NCI-H1694 treated with DMSO at 0.1 percent for 48 hours (cell line): ENCODE measurements around the gene GNA14.
"Not testable (repeated sequence)": the region's sequence is repeated elsewhere in the genome, so short reads cannot be mapped to it uniquely, and the experiment has no call there.

Experiments
- DNase-seq: peaks from one replicate; lab custom pipeline; 2025; lab: John Stamatoyannopoulos, UW

Gene GNA14

DNA sequence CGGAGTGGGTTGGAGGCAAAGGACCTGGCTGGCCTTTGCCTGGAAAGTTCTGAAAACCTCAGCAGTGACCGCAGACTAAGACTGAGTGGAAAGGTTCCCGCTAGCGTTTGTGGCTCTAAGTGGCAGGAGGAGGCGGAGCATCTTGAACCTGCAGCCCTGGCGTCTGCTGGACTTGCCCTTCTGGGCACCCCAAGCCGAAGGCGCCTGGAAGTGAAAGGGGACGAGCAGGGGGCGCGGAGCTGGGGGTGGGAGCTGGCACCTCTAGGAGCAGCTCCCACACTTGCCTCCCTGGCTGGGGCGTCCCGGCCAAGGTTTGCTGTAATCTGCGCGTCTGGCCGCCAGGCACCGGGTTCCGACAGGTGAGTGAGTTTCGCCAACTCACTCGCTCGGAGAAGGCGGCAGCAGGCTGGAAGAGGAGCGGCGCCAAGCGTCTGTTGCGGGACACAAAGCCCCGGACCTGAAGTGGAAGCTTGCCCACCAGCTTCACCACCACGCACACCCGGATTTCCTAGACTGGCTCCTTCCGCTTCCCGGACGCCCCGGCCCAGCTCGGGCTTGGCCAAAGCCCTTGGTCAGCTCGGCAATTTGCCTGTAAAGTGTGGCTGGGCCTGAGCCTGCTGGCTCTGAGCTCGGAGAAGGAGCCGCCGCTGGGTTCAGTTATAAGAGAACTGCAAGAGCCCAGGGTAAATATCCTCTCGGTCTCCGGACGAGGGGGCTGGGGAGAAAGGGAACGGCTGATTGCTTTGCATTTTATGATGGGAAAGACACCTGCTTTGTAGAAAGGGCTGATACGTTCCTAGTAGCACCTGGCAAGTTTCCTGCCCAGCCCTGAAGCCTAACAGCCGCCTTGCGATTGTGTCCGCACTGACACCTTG is at the start of gene GNA14:
TSS of gene GNA14 (minus strand) at position 89 of the 875 bp plus-strand sequence. CDS start 529 bp downstream, outside the sequence.
- DNase-seq = no peak

DNA sequence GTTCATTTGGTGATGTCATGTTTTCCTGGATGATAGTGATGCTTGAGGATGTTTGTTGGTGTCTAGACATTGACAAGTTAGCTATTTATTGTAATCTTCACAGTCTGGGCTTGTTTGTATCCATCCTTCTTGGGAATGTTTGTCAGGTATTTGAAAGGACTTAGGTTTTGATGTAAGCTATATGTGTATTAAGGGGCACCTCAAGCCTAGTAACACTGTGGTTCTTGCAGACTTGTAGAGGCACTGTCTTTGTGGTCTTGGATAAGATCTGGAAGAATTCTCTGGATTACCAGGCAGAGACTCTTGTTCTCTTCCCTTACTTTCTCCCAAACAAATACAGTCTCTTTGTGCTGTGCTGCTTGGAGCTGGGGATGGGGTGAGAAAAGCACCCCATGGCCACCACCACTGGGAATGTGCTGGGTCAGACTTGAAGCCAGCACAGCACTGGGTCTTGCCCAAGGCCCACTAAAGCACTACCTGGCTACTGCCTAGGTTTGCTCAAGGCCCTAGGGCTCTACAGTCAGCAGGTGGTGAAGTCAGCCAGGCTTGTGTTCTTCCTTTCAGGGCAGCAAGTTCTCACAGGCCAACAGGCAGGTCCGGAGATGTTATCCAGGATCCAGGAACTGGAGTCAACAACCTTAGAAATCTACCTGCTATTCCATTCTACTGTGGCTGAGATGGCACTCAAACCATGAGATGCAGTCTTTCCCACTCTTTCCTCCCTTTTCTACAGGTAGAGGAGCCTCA is 49.3 kb upstream of the GNA14 start:
- no peak for DNase-seq

- not testable (repeated sequence) for DNase-seq
These were observed 42.6 kb upstream of the GNA14 start for GRCh38 chr9:77690723-77691122.

DNA sequence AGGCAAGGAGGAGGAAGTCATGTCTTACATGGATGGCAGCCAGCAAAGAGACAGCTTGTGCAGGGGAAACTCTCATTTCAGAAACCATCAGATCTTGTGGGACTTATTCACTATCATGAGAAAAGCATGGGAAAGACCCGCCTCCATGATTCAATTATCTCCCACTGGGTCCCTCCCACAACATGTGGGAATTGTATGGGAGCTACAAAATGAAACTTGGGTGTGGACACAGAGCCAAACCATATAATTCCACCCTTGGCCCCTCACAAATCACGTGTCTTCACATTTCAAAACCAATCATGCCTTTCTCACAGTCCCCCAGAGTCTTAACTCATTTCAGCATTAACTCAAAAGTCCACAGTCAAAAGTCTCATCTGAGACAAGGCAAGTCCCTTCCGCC is 42.0 kb upstream of the GNA14 start:
- not testable (repeated sequence) for DNase-seq

DNA sequence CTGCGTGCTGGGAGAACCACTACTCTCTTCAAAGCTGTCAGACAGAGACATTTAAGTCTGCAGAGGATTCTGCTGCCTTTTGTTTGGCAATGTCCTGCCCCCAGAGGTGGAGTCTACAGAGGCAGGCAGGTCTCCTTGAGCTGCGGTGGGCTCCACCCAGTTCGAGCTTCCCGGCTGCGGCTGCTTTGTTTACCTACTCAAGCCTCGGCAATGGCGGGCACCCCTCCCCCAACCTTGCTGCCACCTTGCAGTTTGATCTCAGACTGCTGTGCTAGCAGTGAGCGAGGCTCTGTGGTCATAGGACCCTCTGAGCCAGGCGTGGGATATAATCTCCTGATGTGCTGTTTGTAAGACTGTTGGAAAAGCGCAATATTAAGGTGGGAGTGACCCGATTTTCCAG is 39.6 kb upstream of the GNA14 start:
- DNase-seq = not testable (repeated sequence)

DNA sequence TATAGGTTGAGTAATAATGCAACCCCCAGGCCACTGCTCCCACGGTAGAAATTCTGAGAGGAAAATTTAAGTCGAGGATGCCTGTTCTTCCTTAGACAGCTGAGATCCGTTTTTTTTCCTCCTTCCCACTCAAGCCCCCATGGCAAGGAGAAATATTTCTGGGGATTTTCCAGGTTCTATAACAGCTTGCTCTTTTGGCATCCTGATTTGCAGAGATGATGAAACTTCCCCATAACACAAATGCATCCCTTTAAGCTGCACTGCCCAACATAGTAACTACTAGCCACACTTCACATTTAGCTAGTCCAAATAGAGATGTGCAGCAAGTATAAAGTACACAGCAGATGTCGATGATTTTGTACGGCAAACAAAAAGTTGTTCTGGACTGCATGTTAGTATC is 32.5 kb upstream of the GNA14 start:
- DNase-seq = no peak

- DNase-seq = no peak
These were observed 31.7 kb upstream of the GNA14 start for GRCh38 chr9:77679661-77680368.

DNA sequence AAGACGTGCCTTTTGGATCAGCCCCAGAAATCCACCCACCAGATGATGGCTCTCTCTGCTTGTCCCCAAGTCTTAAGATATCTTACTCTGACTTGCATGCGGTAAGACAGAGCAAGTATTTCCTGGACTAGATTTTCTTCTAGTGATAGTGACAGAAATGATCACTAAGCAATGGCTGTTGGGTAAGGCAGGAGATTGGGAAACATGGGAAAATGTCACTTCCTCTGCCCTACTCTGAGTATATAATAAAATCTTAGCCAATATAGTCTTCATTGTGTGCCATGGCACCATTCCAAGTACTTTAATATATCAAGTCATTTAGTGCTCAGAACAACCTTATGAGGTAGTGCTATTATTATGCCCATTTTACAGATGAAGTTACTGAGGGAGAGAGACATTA is 31.0 kb upstream of the GNA14 start:
- DNase-seq = no peak

- no peak for DNase-seq
These were observed 29.9 kb upstream of the GNA14 start for GRCh38 chr9:77677957-77678535.

DNA sequence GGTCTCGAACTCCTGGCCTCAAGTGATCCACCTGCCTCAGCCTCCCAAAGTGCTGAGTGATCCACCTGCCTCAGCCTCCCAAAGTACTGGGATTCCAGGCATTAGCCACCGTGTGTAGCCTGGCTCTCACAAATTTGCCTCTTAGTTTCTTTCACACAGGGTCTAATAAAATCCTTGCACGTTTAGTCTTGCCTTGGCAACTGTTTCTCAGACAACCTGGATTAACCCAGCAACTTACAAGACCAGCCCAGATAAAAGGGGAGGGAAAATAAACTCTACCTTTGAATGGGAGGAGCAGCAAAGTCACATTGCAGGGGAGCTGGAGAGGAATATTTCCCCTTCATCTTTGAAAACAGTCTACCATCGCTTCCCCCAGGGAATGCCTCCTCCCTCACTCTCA is 29.3 kb upstream of the GNA14 start:
- no peak for DNase-seq

GRCh38 chr9:77673941-77674791 is 26.0 kb upstream of the GNA14 start:
- no peak for DNase-seq

DNA sequence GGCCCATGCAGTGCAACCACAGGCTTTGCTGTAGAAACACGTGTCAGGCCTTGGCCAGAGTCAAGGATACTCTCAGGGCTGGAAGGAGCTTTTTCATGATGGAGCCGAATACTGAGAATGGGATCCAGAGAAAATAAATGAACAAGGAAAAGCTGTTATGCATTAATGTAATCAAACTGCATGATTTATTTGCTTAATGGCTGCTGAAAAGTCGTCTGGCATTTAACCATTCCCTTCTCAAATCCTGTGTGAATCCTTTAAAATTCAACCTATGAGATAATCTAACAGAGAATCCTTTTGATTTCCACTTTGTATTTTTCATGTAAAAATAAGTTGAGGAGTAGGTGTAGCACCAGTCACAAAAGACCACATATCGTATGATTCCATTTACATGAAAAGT is 24.1 kb upstream of the GNA14 start:
- DNase-seq = no peak

DNA sequence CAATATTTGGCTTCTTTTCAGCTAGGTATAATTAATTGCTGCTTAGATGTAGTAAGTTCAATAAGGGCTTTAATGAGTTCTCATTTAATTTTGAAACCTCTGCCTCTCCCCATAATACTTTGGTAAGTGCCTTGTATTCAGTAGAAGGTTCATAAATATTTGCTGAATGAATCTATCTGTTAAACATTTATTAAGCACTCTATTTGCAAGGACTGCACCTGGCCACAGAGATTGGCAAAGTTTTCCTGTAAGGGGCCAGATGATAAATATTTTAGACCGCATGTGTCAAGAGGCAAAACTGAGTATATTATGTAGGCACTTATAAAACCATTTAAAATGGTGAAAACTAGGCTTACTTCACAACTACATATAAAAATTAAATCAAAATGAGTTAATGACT is 19.0 kb upstream of the GNA14 start:
- DNase-seq = no peak

DNA sequence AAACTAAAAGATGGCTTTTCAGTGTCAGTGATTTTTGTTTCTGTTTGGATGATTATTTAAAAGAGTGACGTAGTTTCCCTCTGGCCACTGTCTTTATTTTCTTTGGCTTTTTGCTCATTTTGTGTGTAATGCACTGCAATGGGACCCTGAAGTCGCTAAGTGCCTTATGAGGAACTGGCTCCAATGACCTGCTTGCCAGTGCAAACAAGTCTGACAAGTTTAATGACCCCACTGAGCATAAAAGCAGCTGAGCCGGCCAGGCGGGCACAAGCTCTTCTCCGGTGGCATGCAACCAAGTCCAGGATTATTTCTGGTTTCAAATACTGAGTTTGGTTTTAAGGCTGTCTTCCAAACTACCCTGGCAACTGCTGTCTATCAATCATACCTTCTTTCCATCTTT is 15.6 kb upstream of the GNA14 start:
- DNase-seq = no peak

- DNase-seq = no peak
These were observed 13.5 kb upstream of the GNA14 start for GRCh38 chr9:77661566-77662085.

GRCh38 chr9:77659926-77660325 is 11.8 kb upstream of the GNA14 start:
- no peak for DNase-seq

DNA sequence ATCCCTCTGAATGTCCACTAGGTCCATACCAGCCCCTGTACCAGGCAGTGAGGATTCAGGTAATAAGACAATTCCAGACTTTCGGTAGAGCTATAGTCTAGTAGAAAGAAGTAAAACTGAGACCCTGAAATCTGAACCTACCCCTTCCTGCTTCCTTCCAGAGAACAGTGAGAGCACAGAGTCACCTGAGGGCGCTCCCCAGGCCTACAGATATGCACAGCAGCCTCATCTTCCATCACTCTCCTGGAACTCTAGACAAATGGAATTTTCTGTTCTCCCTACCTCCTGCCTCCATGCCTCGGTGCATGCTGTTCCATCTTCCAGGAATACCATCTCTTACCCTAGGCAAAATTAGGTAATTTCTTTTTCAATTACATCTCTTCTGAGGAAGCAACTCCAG is 3.1 kb upstream of the GNA14 start:
- no peak for DNase-seq

GRCh38 chr9:77649109-77649812 is 1.1 kb upstream of the GNA14 start:
- DNase-seq = no peak

- DNase-seq = no peak
These were observed 572 bp downstream of the GNA14 start for GRCh38 chr9:77647267-77648233.
